GM21528 (cell line): Measurements from ENCODE around the gene LIG3.
A peak's percentile ranks its signal among the peaks of the same experiment; 100 is the strongest.
"Not testable (repeated sequence)": the region's sequence is repeated elsewhere in the genome, so short reads cannot be mapped to it uniquely, and the experiment has no call there.

ENCODE experiments used
- ATAC-seq: cut with Tn5 transposase; IDR thresholded peaks from one replicate; pipeline ENCODE4 v1.9.1; 2021; ENCODE audit warnings: mild to moderate bottlenecking, moderate library complexity; ENCODE audit not compliant: unreplicated experiment, low FRiP score

LIG3 gene

DNA sequence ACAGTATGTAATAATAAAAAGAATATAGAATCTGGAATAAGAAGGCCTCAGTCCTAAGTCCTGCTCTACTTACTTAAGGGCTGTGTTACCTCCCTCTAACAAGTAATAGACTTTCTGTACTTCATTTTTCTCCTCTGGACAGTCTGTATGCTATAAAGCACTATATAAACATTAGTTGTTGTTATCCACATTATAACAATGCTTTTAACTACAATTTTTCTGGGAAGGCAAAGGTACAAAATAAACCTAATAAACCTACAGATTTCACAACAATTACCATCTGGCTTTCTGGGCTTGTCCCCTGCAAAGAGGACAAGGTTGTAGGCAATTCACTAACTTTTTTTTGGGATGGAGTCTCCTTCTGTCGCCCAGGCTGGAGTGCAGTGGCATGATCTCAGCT, 50.5 kb downstream of the LIG3 start:
- no peak for ATAC-seq

DNA sequence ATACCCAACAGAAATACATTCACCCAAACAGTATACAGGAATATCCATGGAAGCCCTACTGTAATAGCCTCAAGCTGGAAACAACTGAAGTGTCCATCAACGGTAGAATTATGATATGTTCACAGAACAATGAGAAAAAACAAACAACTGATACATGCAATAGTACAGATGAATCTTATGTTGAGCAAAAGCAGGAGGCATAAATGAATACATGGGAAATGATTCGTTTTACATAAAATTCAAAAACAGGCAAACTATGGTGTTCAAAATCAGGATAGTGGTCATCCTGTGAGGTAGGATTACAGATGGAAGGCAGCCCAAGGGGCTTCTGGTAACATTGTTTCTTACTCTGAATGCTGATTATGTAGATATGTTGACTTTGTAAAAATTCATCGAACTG, 58.1 kb downstream of the LIG3 start:
- no peak for ATAC-seq

DNA sequence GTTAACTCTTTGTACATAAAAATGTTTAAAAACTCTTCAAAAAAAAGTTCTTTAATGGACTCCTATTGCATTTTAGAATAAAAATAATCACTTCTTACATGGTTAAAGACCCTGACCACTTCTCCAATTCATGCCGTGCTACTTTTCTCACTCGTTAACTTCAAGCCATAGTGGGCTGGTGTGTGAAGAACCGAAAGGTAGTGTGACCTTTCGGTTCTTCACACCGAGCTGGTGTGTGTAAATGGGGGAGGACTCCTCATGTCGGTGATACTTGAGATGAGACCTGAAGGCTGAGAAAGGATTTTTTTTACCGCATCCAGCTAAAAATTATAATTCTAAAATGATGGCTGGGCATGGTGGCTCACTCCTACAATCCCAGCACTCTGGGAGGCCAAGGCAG, 61.1 kb downstream of the LIG3 start:
- no peak for ATAC-seq

DNA sequence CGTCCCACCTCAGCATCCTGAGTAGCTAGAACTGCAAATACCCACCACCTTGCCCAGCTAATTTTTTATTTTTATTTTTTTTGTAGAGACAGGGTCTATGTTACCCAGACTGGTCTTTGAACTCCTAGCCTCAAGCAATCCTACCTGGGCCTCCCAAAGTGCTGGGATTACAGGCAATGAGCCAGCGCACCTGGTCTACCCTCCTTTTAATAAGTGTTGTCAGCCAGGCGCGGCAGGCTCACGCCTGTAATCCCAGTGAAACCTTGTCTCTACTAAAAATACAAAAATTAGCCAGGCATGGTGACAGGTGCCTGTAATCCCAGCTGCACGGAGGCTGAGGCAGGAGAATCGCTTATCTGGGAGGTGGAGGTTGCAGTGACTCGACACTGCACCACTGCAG, 63.9 kb downstream of the LIG3 start:
- ATAC-seq: no peak

DNA sequence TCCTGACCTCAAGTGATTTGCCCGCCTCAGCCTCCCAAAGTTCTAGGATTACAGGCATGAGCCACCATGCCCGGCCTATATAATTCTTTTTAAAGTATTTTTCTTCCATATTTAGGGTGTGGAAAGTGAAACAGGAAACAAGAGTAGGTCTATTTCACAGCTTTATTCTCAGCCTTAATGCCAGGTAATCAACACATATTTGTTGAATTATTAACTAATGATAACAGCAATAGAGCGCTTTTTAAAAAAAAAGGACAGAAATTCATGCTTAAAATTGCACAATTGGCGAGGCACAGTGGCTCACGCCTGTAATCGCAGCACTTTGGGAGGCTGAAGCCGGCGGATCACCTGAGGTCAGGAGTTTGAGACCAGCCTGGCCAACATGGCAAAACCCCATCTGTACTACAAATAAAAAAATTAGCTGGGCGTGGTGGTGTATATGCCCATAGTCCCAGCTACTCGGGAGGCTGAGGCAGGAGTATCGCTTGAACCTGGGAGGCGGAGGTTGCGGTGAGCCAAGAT, 65.2 kb downstream of the LIG3 start:
- ATAC-seq: not testable (repeated sequence)

DNA sequence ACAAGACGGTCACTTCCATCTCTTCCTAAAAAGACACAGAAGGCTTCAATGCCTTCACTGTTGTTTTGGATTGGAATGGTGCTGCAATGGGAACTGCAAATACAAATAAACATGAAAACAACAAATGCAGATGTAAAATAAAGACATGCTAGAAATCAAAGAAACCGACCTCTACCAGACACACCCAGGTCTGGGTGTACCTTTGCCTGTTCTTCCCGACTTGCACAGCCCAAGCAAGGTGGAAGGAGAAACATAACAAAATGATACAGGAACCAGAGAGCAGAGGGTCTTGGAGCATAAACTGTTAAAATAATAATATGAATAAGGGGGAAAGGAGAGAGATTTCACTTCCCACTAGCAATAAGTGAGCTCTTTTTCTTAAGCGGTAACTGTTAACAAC, 65.9 kb downstream of the LIG3 start:
- peak; percentile 8 for ATAC-seq

DNA sequence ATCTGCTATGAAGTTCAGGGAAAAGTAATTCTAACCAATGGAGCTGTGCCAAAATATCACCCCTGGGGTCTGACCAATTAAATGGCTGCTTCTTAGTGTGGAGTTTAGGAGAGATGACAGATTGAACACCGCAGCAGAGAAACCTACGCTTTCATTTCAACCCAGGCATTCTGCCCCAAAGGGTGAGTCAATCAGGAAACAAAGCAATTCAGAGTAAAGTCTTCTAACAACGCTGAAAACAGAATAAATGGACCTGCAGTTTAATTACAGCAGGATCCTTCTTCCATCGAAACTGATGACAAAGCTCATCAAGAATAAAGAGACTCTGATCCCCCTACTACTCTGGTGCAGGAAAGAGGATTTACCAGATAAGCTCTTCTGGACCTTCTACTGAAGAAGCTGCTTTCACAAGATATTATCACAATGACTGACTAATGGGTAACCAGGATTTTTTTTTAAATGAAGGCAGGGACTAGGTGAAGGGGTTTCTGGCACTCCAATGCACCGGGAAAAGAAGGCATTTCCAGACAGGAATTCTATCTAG, 66.5 kb downstream of the LIG3 start:
- peak; percentile 57 for ATAC-seq

DNA sequence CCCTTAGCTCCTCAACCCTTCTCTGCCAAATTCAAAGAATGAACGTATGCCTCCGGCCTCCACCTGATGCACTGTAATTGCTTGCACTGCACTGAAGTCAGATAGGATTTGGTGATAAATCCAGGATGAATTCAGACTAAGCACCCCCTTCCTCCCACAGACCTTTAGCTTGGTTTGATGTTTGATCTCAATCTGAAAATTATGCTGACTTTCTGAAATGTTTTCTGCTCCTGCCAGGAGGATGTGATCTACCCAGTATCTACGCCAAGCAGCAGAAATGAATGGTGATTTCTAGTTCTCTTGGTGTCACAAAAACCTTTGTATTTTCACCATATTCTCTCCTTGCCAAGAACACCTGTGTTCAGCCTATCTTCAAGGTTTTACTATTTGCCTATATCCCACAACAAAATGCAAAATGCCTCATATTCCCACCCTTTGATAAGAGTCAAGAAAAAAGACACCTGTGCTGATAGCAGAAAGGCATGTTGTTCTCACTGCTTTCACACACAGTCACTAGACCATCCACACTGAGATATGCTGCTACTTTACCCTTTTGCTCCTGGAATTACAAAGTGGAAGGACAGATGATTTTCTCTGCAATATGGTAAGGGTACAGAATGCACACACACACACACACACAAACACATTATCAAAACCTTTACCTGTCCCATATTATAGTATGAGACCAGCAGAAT, 68.5 kb downstream of the LIG3 start:
- no peak for ATAC-seq

DNA sequence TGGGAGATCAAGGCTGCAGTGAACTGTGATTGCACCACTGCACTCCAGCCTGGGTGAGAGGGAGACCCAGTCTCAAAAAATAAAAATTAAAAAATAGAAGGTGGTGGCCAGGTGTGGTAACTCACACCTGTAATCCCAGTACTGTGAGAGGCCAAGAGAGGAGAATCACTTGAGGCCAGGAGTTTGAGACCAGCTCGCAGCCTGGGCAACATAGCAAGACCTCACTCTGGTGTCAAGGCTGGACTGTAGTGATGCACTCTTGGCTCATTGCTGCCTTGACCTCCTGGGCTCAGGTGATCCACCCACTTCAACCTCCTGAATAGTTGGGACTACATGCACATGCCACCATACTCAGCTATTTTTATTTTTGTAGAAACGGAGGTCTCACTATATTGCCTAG, 69.9 kb downstream of the LIG3 start:
- no peak for ATAC-seq

DNA sequence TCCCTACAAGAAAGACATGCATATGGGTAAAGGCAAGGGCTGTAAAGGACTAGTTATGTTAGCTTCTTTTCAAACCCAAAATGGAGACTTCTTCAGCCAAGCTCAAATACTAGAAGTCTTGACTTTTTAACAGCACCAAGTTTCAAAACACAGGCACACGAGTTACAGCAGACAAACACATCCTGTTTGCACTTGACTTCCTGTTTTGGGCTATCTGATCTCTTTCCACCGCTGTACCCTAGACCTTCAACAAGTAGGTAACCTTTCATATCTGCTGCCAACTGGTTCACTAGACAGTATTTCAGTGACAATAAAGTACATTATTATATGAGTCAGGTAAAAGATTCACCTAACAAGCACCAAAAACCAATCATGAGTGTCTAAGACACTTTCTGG, 70.9 kb downstream of the LIG3 start:
- peak; percentile 62 for ATAC-seq

DNA sequence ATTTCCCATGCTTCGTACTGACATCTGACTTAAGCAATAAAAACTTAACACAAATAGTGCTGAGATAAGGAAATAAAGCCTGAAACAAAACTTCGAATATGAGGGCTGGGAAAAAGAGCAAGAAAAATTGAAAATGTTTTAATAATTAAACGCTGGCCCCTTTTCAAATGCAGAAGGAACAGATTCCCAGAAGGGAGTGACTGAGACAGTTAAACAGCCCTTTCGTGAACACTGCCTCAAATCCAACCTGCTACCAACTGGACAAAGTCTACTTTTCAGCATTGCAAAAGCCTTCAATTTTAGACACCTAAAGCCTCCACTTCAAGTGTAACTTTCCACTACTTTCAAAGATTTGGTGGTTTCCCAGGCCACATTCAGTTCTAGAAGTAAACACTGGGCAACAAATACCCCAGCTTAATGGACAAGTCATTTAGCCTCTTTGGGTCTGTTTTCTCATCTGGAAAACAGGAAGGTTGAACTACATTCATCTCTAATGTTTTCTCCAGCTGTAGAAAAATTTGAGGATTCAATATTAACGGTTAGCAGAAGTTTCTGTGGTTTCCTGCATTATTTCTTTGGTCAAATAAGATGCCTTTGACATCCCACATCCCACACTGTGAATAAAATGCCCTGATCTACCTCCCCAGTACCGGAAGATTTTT, 71.4 kb downstream of the LIG3 start:
- no peak for ATAC-seq

DNA sequence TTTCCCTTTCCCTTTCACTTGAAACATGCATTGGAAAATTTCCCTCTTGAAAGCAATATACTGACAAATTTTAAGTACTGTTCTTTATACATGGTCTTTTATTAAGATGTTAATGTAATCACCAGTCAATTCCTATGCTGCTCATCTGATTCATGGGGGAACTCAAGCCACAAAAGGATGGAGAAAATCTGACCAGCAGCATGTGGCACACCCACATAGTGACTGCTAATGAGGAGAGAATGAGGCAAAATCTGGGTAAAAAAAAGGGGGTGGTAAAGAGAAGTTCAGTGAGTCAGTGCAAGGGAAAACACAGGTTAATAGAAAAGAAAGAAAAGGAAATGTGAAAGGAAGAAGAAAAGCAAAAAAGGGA, 71.9 kb downstream of the LIG3 start:
- no peak for ATAC-seq

DNA sequence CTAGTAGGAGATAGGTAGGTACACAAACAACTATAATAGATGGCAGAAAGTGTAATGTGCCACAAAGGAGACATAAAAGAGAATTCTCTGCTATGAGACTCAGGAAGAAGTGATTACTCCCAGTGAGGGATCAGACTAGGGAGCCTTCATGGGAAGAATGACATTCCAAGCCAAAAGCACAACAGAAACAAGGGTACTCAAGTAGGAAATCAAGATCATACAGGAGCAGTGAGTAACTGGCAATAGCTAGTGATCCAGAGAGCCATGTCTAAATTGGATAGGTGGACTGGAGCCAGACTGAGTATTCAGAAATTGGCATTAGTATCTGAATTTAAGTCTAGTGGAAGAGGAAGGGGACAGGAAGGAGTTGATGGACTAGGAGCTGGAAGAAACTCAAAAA, 72.5 kb downstream of the LIG3 start:
- no peak for ATAC-seq

DNA sequence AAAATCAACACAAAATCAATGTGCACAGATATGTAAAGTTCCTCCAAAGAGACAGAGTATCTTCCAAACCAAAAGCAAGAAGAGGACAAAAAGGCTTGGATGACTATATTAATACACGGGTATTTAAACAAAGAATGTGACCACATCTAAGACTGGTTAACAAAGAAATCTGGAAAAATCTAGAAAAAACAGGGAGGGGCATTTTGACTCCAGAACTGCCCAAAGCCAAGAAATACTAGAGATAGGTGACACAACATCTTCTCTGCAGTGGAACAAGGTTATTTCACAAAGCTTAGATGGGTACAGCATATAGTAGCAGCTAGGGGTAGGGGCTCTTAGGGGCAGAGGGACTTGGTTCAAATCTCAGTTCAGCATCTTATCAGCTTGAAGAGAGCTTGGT, 72.9 kb downstream of the LIG3 start:
- no peak for ATAC-seq

DNA sequence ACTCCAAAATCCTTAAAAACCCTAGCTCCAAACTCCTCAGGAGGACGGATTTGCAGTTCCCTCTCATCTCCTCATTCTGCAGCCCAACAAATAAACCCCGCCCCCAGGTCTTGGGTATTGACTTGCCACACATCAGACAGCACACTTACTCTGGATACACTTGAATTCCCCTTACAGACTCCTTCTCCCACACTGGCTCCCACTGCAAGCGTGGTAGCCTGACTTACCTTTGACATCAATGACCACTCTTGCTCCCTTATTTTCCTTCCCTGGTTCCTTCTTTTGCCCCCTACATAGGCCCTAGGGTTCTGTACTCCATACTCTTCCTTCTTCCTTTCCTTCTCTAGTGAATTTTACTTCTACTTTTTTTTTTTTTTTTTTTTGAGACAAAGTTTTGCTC, 75.7 kb downstream of the LIG3 start:
- no peak for ATAC-seq

DNA sequence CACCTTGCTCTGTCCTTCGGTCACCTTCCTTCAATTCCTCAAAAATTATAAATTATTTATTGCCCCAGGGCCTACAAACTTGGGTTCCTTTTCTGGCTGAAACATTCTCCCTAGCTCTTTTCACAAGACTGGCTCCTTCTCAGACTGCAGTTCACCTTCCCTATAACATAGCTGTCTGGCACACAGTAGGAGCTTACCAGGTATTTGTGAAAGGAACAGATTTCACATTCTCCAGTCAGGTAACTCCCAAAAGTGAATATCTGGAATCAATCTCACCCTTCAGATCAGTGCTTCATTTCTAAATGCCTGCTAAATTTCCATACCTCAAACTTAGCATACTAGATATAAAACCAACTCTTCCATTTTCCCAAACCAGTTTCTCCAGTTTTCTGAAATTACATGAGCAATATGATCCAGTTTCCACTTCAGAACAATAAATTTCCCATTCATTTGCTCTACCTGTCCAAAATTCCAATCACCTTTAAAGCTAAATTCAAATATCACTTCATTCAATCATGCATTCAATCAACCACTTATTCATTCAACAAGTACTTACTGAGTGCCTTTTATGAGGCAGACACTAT, 77.1 kb downstream of the LIG3 start:
- ATAC-seq: no peak
